Fibroblast of lung (primary cell): Measurements from ENCODE around the gene HES7.

Source experiments
- CTCF ChIP-seq, 2 donors: IDR thresholded peaks in 1 of 2; conservative IDR thresholded peaks in 1 of 2; 1 replicate in 1 of 2; 2 replicates in 1 of 2; pipeline ENCODE4 v1.5.1; 2011 to 2012; ENCODE audit warnings: low read length in 2 of 2, control low read depth in 1 of 2, inconsistent platforms in 1 of 2, low read depth in 1 of 2, mild to moderate bottlenecking in 1 of 2
- EZH2 ChIP-seq: IDR thresholded peaks from 2 replicates; pipeline ENCODE4 v1.5.1; 2012; ENCODE audit warnings: low read length, control low read depth, mild to moderate bottlenecking; ENCODE audit errors: missing control alignments

DNA sequence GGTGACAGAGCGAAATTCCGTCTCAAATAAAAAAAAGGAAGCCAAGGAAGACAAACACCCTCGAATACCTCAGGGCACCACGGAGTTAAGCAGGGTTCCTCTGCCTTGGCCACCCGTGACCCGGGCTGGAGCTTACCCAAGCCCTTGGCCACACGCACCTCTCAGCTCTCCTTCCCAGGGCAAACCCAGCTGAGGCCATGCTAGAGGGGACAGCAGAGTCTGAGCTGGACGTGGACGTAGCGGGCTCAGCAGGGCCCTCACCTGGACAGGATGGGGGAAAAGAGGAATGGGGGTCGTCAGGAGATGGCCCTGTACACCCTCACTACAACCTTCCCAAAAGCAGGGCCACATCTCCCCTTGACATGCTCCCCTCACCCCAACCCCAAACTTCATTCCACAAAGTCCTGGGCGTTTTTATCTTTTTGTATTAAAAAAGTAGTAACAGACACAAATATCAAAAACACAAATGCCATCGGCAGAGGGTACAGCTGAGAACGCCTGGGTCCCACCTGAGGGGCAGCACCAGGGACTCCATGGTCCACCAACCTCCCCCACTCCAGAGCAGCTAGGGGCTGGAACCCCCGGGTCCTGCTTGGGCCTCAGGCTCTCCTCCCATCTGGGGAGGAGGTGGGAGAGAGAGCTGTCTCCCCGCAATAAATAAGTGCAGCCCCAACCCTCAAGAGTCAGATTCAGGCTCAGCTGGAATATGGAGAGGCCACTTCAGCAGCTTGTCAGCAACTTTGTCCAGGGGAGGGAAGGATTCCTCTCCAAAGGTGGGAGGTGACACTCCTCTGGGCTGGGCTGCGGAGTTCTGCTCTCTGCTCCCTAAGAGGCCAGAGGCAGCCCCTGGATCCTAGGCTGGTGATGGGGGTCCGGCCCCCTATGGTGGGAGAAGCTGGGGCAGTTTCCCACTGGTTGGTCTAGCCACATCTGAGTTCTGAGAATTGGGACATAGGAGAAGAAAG, 16.4 kb upstream of the HES7 start:
- TF ChIP-seq CTCF (conservative IDR thresholded peaks at IDR 0.05 in 1 of 2, IDR thresholded peaks at IDR 0.05 in 1 of 2; ENCODE audit: low read depth in 1 of 2, low read length in 2 of 2) (no peak), EZH2 (no peak)
